Measurements from ENCODE around the gene PSORS1C2. TPM values are rescaled to one million over a fixed set of nuclear protein-coding genes. Genes with fewer than 3 reads are reported as not detected.

Gene PSORS1C2
- total RNA-seq, 1 experiment from 2014 or later: 0.33 TPM

DNA sequence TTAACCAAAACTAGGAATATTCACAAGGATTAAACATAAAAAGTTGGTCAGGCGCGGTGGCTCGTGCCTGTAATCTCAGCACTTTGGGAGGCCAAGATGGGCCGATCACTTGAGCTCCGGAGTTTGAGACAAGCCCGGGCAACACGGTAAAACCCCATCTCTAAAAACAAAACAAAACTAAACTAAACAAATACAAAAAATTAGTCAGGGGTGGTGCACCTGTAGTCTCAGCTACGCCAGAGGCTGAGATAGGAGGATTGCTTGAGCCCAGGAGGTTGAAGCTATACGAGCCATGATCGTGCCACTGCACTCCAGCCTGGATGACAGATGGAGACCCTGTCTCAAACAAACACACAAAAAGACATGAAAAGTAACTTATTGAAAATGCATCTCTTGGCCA, 3.2 kb downstream of the PSORS1C2 start:
- no peaks in the 10 kb centered on the region; a peak in 2 of 5 replicates for H3K9me3 Mint-ChIP-seq
- Histone ChIP-seq H3K4me2 (ENCODE audit: insufficient read depth, insufficient read length, low read length) (no peak overlapping the region), H2BK120ac (ENCODE audit: low read depth, low read length, poor library complexity, severe bottlenecking) (no peak overlapping the region), H3K79me2 (ENCODE audit: insufficient read depth, low read length) (no peaks in the 10 kb centered on the region), H3K27ac (ENCODE audit: insufficient read length, low read depth, low read length) (no peak overlapping the region), H3K9me3 (ENCODE audit: control insufficient read depth, low read depth, low read length) (no peaks in the 10 kb centered on the region), H3K18ac (ENCODE audit: insufficient read length, low read depth, low read length) (no peak overlapping the region), H3K9ac (ENCODE audit: extremely low read depth, insufficient read length, low read length) (no peak overlapping the region), H3K14ac (ENCODE audit: insufficient read depth, low read length) (no peak overlapping the region), H4K20me1 (ENCODE audit: control insufficient read depth, insufficient read depth, insufficient read length) (no peaks in the 10 kb centered on the region), H3K23ac (ENCODE audit: insufficient read length, low read depth, low read length) (no peak overlapping the region), H3K79me1 (ENCODE audit: insufficient read depth, low read depth, low read length, poor library complexity, severe bottlenecking) (no peaks in the 10 kb centered on the region), H3K56ac (ENCODE audit: insufficient read length, low read depth, low read length) (no peak overlapping the region), H3K4ac (ENCODE audit: low read depth, low read length) (no peak overlapping the region), H2AFZ (ENCODE audit: low read length) (no peak overlapping the region), H2BK20ac (ENCODE audit: low read depth, low read length, poor library complexity, severe bottlenecking) (no peak overlapping the region), H2BK5ac (ENCODE audit: insufficient read length, low read length) (no peak overlapping the region), H2BK12ac (ENCODE audit: insufficient read length, low read depth, low read length) (no peak overlapping the region), H3K4me1 (ENCODE audit: insufficient read depth, low read length) (peaks cover 7% of the 10 kb centered on the region; the same call in 1 of the 2 replicates), H4K8ac (replicated peaks; ENCODE audit: insufficient read length, low read depth, low read length) (no peak overlapping the region), H3T11ph (ENCODE audit: low read length) (no peak overlapping the region), H3K23me2 (ENCODE audit: insufficient read length, low read depth, low read length, poor library complexity, severe bottlenecking) (no peaks in the 10 kb centered on the region), H3K27me3 (ENCODE audit: insufficient read depth, low read length) (no peaks in the 10 kb centered on the region), H4K91ac (ENCODE audit: insufficient read length, low read depth, low read length) (no peak overlapping the region), H4K5ac (ENCODE audit: insufficient read length, low read depth, low read length) (no peak overlapping the region), H2BK15ac (ENCODE audit: low read depth, low read length) (no peak overlapping the region), H2AK5ac (ENCODE audit: insufficient read length, low read length) (no peak overlapping the region)
- H3K4me3 Mint-ChIP-seq: no peak overlapping the region
- no peak overlapping the region for H3K27ac Mint-ChIP-seq
- TF ChIP-seq, protein P1, sequence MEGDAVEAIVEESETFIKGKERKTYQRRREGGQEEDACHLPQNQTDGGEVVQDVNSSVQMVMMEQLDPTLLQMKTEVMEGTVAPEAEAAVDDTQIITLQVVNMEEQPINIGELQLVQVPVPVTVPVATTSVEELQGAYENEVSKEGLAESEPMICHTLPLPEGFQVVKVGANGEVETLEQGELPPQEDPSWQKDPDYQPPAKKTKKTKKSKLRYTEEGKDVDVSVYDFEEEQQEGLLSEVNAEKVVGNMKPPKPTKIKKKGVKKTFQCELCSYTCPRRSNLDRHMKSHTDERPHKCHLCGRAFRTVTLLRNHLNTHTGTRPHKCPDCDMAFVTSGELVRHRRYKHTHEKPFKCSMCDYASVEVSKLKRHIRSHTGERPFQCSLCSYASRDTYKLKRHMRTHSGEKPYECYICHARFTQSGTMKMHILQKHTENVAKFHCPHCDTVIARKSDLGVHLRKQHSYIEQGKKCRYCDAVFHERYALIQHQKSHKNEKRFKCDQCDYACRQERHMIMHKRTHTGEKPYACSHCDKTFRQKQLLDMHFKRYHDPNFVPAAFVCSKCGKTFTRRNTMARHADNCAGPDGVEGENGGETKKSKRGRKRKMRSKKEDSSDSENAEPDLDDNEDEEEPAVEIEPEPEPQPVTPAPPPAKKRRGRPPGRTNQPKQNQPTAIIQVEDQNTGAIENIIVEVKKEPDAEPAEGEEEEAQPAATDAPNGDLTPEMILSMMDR (conservative IDR thresholded peaks at IDR 0.05): no peak
- DNase-seq: no peak
- H3K4me1 Mint-ChIP-seq: peaks cover 31 to 34% of the 10 kb centered on the region in 2 experiments
- WGBS (ENCODE audit: extremely low coverage, insufficient read length, low lambda C conversion rate): no CpG with 5 or more reads among the region's 10 CpGs
- H3K27me3 Mint-ChIP-seq (ENCODE audit: low read depth): no peaks in the 10 kb centered on the region; the same call in none of the 2 replicates
- peaks cover 0 to 5% (median 3%) of the 10 kb centered on the region in 3 experiments; a peak in 2 of 7 replicates for H3K36me3 Mint-ChIP-seq (ENCODE audit: insufficient read depth in 1 of 3, low read depth in 3 of 3)
